K562 (cell line): ENCODE measurements around the gene DCTN2. TPM values are rescaled to one million over a fixed set of nuclear protein-coding genes. Genes with fewer than 3 reads are reported as not detected.

Source experiments
- ATAC-seq: fragments of 200-7000 bp; cut with Tn5 transposase; 3 replicates; pipeline ENCODE4 v1.9.1; 2020; ENCODE audit warnings: moderate library complexity
- BruUV-seq: library from RNA; stranded (reverse); fragments of 400-500 nt; replicated peaks from 2 replicates; lab custom pipeline; 2021; lab: Mats Ljungman, UMichigan
- CTCF ChIA-PET: fragments of 300-600 bp; formaldehyde crosslinking; extraction: SDS; loops from one replicate; lab custom pipeline; 2021; ENCODE audit warnings: low intra/inter-chr PET ratio; lab: Yijun Ruan, JAX
- POLR2A ChIA-PET: fragments of 300-600, 350-650 bp; sonication (Branson Sonifier 250); formaldehyde crosslinking; extraction: SDS; loops from one replicate; lab custom pipeline; 2021; ENCODE audit warnings: antibody characterized with exemption, inconsistent platforms; lab: Yijun Ruan, JAX
- DNase-seq, 4 experiments: peaks; one replicate each; pipeline versions ENCODE4 v3.0.0 to v3.0.0-alpha.2; 2011 to 2018; ENCODE audit warnings: low spot score in 3 of 4, mixed read lengths in 3 of 4; ENCODE audit errors: extremely low read depth in 1 of 4
- FAIRE-seq: peaks from 2 replicates; lab custom pipeline; 2011; peaks lifted over from hg19 to GRCh38; lab: Jason Lieb, UNC
- H2AFZ ChIP-seq: 2 replicates; pipeline ENCODE4 v1.6.0; 2011; ENCODE audit warnings: low read depth, low read length, control low read depth, inconsistent platforms
- H3K27ac ChIP-seq: fragments of 200-600 bp; 3 replicates; pipeline ENCODE4 v1.8.0; 2011; ENCODE audit warnings: low read depth, mild to moderate bottlenecking, control low read depth, inconsistent platforms, low read length, moderate library complexity, mixed read lengths; ENCODE audit errors: extremely low read depth
- H3K27me3 ChIP-seq, 2 experiments: fragments of 300-600 bp in 1 of 2; 2 replicates in 1 of 2; 3 replicates in 1 of 2; pipeline versions ENCODE4 v1.6.0 to v1.8.0; 2011; ENCODE audit warnings: inconsistent platforms in 2 of 2, low read length in 2 of 2, mild to moderate bottlenecking in 1 of 2, mixed read lengths in 1 of 2, moderate library complexity in 1 of 2; ENCODE audit not compliant: control insufficient read depth in 2 of 2, insufficient read depth in 2 of 2
- H3K36me3 ChIP-seq: fragments of 300-600 bp; 3 replicates; pipeline ENCODE4 v1.8.0; 2011; ENCODE audit warnings: mild to moderate bottlenecking, low read length, inconsistent platforms; ENCODE audit not compliant: control insufficient read depth, insufficient read depth
- H3K4me1 ChIP-seq, 2 experiments: fragments of 200-600 bp in 1 of 2; replicated peaks in 1 of 2; 2 replicates in 1 of 2; 3 replicates in 1 of 2; pipeline versions ENCODE4 v1.5.1 to v1.8.0; 2011; ENCODE audit warnings: inconsistent platforms in 2 of 2, low read length in 2 of 2, mild to moderate bottlenecking in 1 of 2, mixed read lengths in 1 of 2, moderate library complexity in 1 of 2; ENCODE audit not compliant: control insufficient read depth in 2 of 2, insufficient read depth in 2 of 2
- H3K4me2 ChIP-seq: 2 replicates; pipeline ENCODE4 v1.6.1; 2011; ENCODE audit warnings: low read length, control low read depth, inconsistent platforms, mixed read lengths; ENCODE audit not compliant: insufficient read depth
- H3K4me3 ChIP-seq: fragments of 200-600 bp; sonication (generic), shearing (Covaris generic); 2 replicates; pipeline ENCODE4 v1.5.1; 2016; ENCODE audit warnings: control low read depth, inconsistent platforms
- H3K79me2 ChIP-seq: fragments of 200-600 bp; 3 replicates; pipeline ENCODE4 v1.8.0; 2011; ENCODE audit warnings: low read length, inconsistent platforms; ENCODE audit not compliant: control insufficient read depth, insufficient read depth
- H3K9ac ChIP-seq, 2 experiments: 2 replicates each; pipeline versions ENCODE4 v1.6.0 to v1.6.1; 2011; ENCODE audit warnings: low read depth in 2 of 2, low read length in 2 of 2, control low read depth in 1 of 2, inconsistent platforms in 1 of 2, mild to moderate bottlenecking in 1 of 2, mixed read lengths in 1 of 2; ENCODE audit not compliant: insufficient read depth in 1 of 2
- H3K9me1 ChIP-seq: one replicate; pipeline ENCODE4 v1.6.0; 2011; ENCODE audit warnings: inconsistent platforms, mild to moderate bottlenecking, low read length, moderate library complexity; ENCODE audit not compliant: control insufficient read depth, insufficient read depth
- H3K9me3 ChIP-seq: replicated peaks from 2 replicates; pipeline ENCODE4 v1.5.1; 2011; ENCODE audit warnings: low read depth, low read length, inconsistent platforms; ENCODE audit not compliant: control insufficient read depth, insufficient read depth
- H4K20me1 ChIP-seq: replicated peaks from 2 replicates; pipeline ENCODE4 v1.6.1; 2011; ENCODE audit warnings: low read length, inconsistent platforms, mixed read lengths; ENCODE audit not compliant: control insufficient read depth, insufficient read depth
- ARID1B ChIP-seq: fragments of 450-650 bp; IDR thresholded peaks from 2 replicates; pipeline ENCODE4 v1.6.1; 2016; ENCODE audit warnings: antibody characterized with exemption, mild to moderate bottlenecking, inconsistent platforms
- HDAC2 ChIP-seq: fragments of 450-650 bp; IDR thresholded peaks from 2 replicates; pipeline ENCODE4 v1.6.1; 2016; ENCODE audit warnings: mild to moderate bottlenecking
- HINFP ChIP-seq: fragments of 450-650 bp; conservative IDR thresholded peaks from 2 replicates; pipeline ENCODE4 v1.6.1; 2016; ENCODE audit warnings: missing genetic modification characterization, low read depth, mild to moderate bottlenecking, control low read depth, missing compliant biosample characterization
- JUN ChIP-seq, 2 experiments: sonication (generic) in 1 of 2; formaldehyde crosslinking in 1 of 2; IDR thresholded peaks; 2 replicates each; pipeline versions ENCODE4 v1.6.1 to v1.8.0; 2012 to 2022; ENCODE audit warnings: borderline replicate concordance in 2 of 2, mild to moderate bottlenecking in 2 of 2, improper control_type of control experiment in 1 of 2, low read depth in 1 of 2, low read length in 1 of 2, missing genetic modification reagents in 1 of 2
- SMAD4 ChIP-seq: fragments of 250-450 bp; sonication (Bioruptor Pico); conservative IDR thresholded peaks from 2 replicates; pipeline ENCODE4 v1.8.0; 2021; ENCODE audit warnings: inconsistent platforms, mild to moderate bottlenecking, moderate library complexity
- SMARCE1 ChIP-seq: fragments of 450-650 bp; IDR thresholded peaks from 2 replicates; pipeline ENCODE4 v1.7.1; 2016; ENCODE audit warnings: mild to moderate bottlenecking
- TAF15 ChIP-seq: fragments of 200-400 bp; formaldehyde crosslinking; IDR thresholded peaks from 2 replicates; pipeline ENCODE4 v1.6.1; 2017; ENCODE audit warnings: mild to moderate bottlenecking, low read depth, low read length, moderate library complexity
- YY1 ChIP-seq, 3 experiments: IDR thresholded peaks; 2 replicates each; pipeline ENCODE4 v1.6.1; 2011; ENCODE audit warnings: low read length in 2 of 3, mild to moderate bottlenecking in 2 of 3, moderate library complexity in 2 of 3, borderline replicate concordance in 1 of 3, control low read depth in 1 of 3, low read depth in 1 of 3; ENCODE audit not compliant: insufficient read depth in 3 of 3, insufficient replicate concordance in 2 of 3, control insufficient read depth in 1 of 3, insufficient read length in 1 of 3; ENCODE audit errors: extremely low read depth in 1 of 3
- ZNF280B ChIP-seq: fragments of 250-450 bp; sonication (Bioruptor Pico); IDR thresholded peaks from 2 replicates; pipeline ENCODE4 v1.5.1; 2021; ENCODE audit warnings: mild to moderate bottlenecking
- ZNF512 ChIP-seq: IDR thresholded peaks from 2 replicates; pipeline ENCODE4 v1.6.1; 2016; ENCODE audit warnings: missing genetic modification characterization, missing compliant biosample characterization
- ZNF586 ChIP-seq: fragments of 450-650 bp; formaldehyde crosslinking; conservative IDR thresholded peaks from 2 replicates; pipeline ENCODE4 v1.4.0; 2020; ENCODE audit warnings: mild to moderate bottlenecking, moderate library complexity
- WGBS: fragments of 100-300 bp; shearing (Covaris generic); methylation state at CpG from one replicate; pipeline ENCODE4 v1.1.6; 2016; ENCODE audit warnings: low coverage, mixed read lengths; ENCODE audit not compliant: insufficient coverage; ENCODE audit errors: missing lambda C conversion rate; 5-methylcytosine and 5-hydroxymethylcytosine counted together
- in situ Hi-C: fragments of 300-500 bp; cut with MboI; formaldehyde crosslinking; loops from 4 replicates; pipeline ENCODE4 v1.15.0; 2018; ENCODE audit warnings: inconsistent platforms, mixed read lengths
- intact Hi-C: fragments of 100-400 bp; cut with micrococcal nuclease; formaldehyde crosslinking; loops from 2 replicates; pipeline ENCODE4 v1.14.2; 2022
- polyA plus RNA-seq, 8 experiments: library from polyadenylated mRNA; depleted of rRNA in 4 of 8; stranded (reverse) in 5 of 8; unstranded in 3 of 8; fragments of >200 nt; fragmentation: Nextera tagmentation in 2 of 8; fragmentation: Illumina TruSeq in 1 of 8; extraction: Ambion mirVana in 2 of 8; extraction: Trizol in 1 of 8; gene quantifications; 2 replicates each; pipeline versions ENCODE4 v1.2.1 to v1.2.3, GENCODE V29; 2011 to 2014; ENCODE audit warnings: inconsistent platforms in 1 of 8, missing spikeins in 1 of 8
- total RNA-seq, 7 experiments: library from RNA; depleted of rRNA in 6 of 7; stranded (reverse); fragments of >200 nt in 6 of 7; fragmentation: Illumina TruSeq in 2 of 7; extraction: Trizol in 2 of 7; gene quantifications; 2 replicates each; pipeline versions ENCODE4 v1.2.1 to v1.2.3, GENCODE V29; 2011 to 2021; ENCODE audit warnings: low replicate concordance in 1 of 7

The DCTN2 gene
- total and polyA plus RNA-seq, 9 of the 15 experiments (the other 6 are each of a cell fraction or from before 2014, with no cell fraction given): 43.6 to 270 (median 125) TPM

- no peak overlapping the region for H2AFZ ChIP-seq
- no peak for DNase-seq
- in situ Hi-C loops: no loop called here
- no TSS peak for BruUV-seq
- no peak overlapping the region; a peak in 1 of 4 replicates for H3K9ac ChIP-seq
- peak overlapping the region; percentile 77; the same call in 1 of the 2 replicates for H3K4me2 ChIP-seq
- no peaks in the 10 kb centered on the region for H3K9me1 ChIP-seq
- ChIA-PET POLR2A (interaction anchor here (0.5 to 4.2 kb wide), 12 partner anchors 8 to 215 kb away, joined by 3 to 20 read pairs (median 4); partner anchors contain the start of genes DDIT3, OS9 and TSPAN31), CTCF (interaction anchor here (1.2 kb wide), 1 partner anchor 101 kb away, joined by 3 read pairs; the partner anchor contains the start of gene OS9)
- H3K4me1 ChIP-seq: peaks cover 22 to 23% of the 10 kb centered on the region in 2 experiments
- H3K4me3 ChIP-seq: peak overlapping the region; percentile 72; the same call in 1 of the 2 replicates
- no peak for FAIRE-seq
- H3K9me3 ChIP-seq: no peaks in the 10 kb centered on the region
- intact Hi-C loops: no loop called here
- peaks cover 39% of the 10 kb centered on the region; the same call in 2 of the 3 replicates for H3K36me3 ChIP-seq
- H3K27ac ChIP-seq: no peak overlapping the region
- no peak for ATAC-seq
- TF ChIP-seq JUN (IDR thresholded peaks at IDR 0.05; ENCODE audit: borderline replicate concordance, low read depth, low read length): no peak
- no peak for TF ChIP-seq JUN (CRISPR knock-in tag; IDR thresholded peaks at IDR 0.05; ENCODE audit: borderline replicate concordance)
- TF ChIP-seq YY1 (IDR thresholded peaks at IDR 0.05; ENCODE audit: borderline replicate concordance in 1 of 3, control insufficient read depth in 1 of 3, extremely low read depth in 1 of 3, insufficient read depth in 3 of 3, insufficient read length in 1 of 3, insufficient replicate concordance in 2 of 3, low read depth in 1 of 3, low read length in 2 of 3): no peak
- no peak for TF ChIP-seq SMARCE1
- no peak for TF ChIP-seq TAF15
- TF ChIP-seq ARID1B: no peak
- TF ChIP-seq ZNF280B (CRISPR knock-in tag): no peak
- no peak for TF ChIP-seq SMAD4 (CRISPR knock-in tag)
- TF ChIP-seq ZNF512: no peak
- no peak for TF ChIP-seq HINFP
- TF ChIP-seq HDAC2: no peak
- no peak for TF ChIP-seq ZNF586 (CRISPR knock-in tag)
- no peaks in the 10 kb centered on the region for H4K20me1 ChIP-seq
- H3K79me2 ChIP-seq: peaks cover 27% of the 10 kb centered on the region
- 39% methylated on average over 2 of the region's 2 CpGs for WGBS
- no peaks in the 10 kb centered on the region for H3K27me3 ChIP-seq
These were observed 45.7 kb upstream of the DCTN2 start for GRCh38 chr12:57592551-57593165.
